DMS 273 (cell line): ENCODE measurements around the gene MACROH2A2.
"Not testable (repeated sequence)": the region's sequence is repeated elsewhere in the genome, so short reads cannot be mapped to it uniquely, and the experiment has no call there.

Experiments
- DNase-seq: peaks from one replicate; lab custom pipeline; 2025; ENCODE audit not compliant: unreplicated experiment; lab: John Stamatoyannopoulos, UW

Gene MACROH2A2

GRCh38 chr10:70052462-70053217, at the start of gene MACROH2A2:
TSS of gene MACROH2A2 (plus strand) at chr10:70052846. CDS start at chr10:70075659, 22,813 bp downstream.
- peak; percentile 69 for DNase-seq

GRCh38 chr10:70007116-70007820, 45.4 kb upstream of the MACROH2A2 start:
- DNase-seq = peak; percentile 12

- no peak for DNase-seq
Measured at GRCh38 chr10:70031215-70031614, 21.4 kb upstream of the MACROH2A2 start.

- DNase-seq = no peak
Measured at GRCh38 chr10:70032667-70033289, 19.9 kb upstream of the MACROH2A2 start.

- DNase-seq = peak; percentile 73
Measured at GRCh38 chr10:70034232-70034631, 18.4 kb upstream of the MACROH2A2 start.

- peak; percentile 39 for DNase-seq
Measured at GRCh38 chr10:70035531-70035930, 17.1 kb upstream of the MACROH2A2 start.

- DNase-seq = no peak
Measured at GRCh38 chr10:70038923-70039322, 13.7 kb upstream of the MACROH2A2 start.

- no peak for DNase-seq
Measured at GRCh38 chr10:70041016-70041415, 11.6 kb upstream of the MACROH2A2 start.

GRCh38 chr10:70041739-70042138, 10.9 kb upstream of the MACROH2A2 start:
- DNase-seq = not testable (repeated sequence)

GRCh38 chr10:70047066-70047465, 5.6 kb upstream of the MACROH2A2 start:
- DNase-seq = not testable (repeated sequence)

- DNase-seq = no peak
Measured at GRCh38 chr10:70048030-70048723, 4.5 kb upstream of the MACROH2A2 start.

- no peak for DNase-seq
Measured at GRCh38 chr10:70051848-70052247, 798 bp upstream of the MACROH2A2 start.

GRCh38 chr10:70053218-70053840, 683 bp downstream of the MACROH2A2 start:
- DNase-seq = peak; percentile 66

GRCh38 chr10:70053841-70054288, 1.2 kb downstream of the MACROH2A2 start:
- DNase-seq = peak; percentile 61

GRCh38 chr10:70054902-70055301, 2.3 kb downstream of the MACROH2A2 start:
- DNase-seq = no peak

- DNase-seq = no peak
Measured at GRCh38 chr10:70055550-70055949, 2.9 kb downstream of the MACROH2A2 start.

GRCh38 chr10:70057306-70057705, 4.7 kb downstream of the MACROH2A2 start:
- DNase-seq = no peak

- DNase-seq = no peak
Measured at GRCh38 chr10:70060389-70060788, 7.7 kb downstream of the MACROH2A2 start.

GRCh38 chr10:70063418-70064098, 10.9 kb downstream of the MACROH2A2 start:
- no peak for DNase-seq

- no peak for DNase-seq
Measured at GRCh38 chr10:70064486-70064885, 11.8 kb downstream of the MACROH2A2 start.
